Liver (tissue), 9 donors: ENCODE measurements around the gene PON3. TPM values are rescaled to one million over a fixed set of nuclear protein-coding genes. Genes with fewer than 3 reads are reported as not detected.

ENCODE experiments used
- DNase-seq: peaks from one replicate; pipeline ENCODE4 v3.0.0-alpha.2; 2017; ENCODE audit warnings: low spot score
- H3K27ac ChIP-seq, 2 donors: one replicate each; pipeline ENCODE4 v1.7.0; 2013; ENCODE audit warnings: inconsistent platforms in 2 of 2, low read length in 2 of 2, control low read depth in 1 of 2, low read depth in 1 of 2, mild to moderate bottlenecking in 1 of 2
- H3K27me3 ChIP-seq, 4 donors: one replicate each; pipeline versions ENCODE4 v1.6.1 to v1.7.0; 2013; ENCODE audit warnings: low read length in 3 of 4, inconsistent platforms in 1 of 4, mild to moderate bottlenecking in 1 of 4, moderate library complexity in 1 of 4; ENCODE audit not compliant: control insufficient read depth in 4 of 4, insufficient read depth in 4 of 4
- H3K36me3 ChIP-seq, 4 donors: one replicate each; pipeline versions ENCODE4 v1.6.1 to v1.7.0; 2013; ENCODE audit warnings: low read length in 3 of 4, mild to moderate bottlenecking in 3 of 4, low read depth in 1 of 4, moderate library complexity in 1 of 4; ENCODE audit not compliant: control insufficient read depth in 4 of 4, insufficient read depth in 3 of 4
- H3K4me1 ChIP-seq, 4 donors: one replicate each; pipeline versions ENCODE4 v1.6.1 to v1.7.0; 2013; ENCODE audit warnings: low read length in 3 of 4, mild to moderate bottlenecking in 3 of 4, moderate library complexity in 1 of 4; ENCODE audit not compliant: control insufficient read depth in 4 of 4, insufficient read depth in 4 of 4
- H3K4me3 ChIP-seq, 3 donors: one replicate each; pipeline versions ENCODE4 v1.6.1 to v1.7.0; 2013; ENCODE audit warnings: low read length in 3 of 3, control low read depth in 1 of 3, low read depth in 1 of 3, mild to moderate bottlenecking in 1 of 3
- H3K9ac ChIP-seq, 2 donors: one replicate each; pipeline ENCODE4 v1.7.0; 2013; ENCODE audit warnings: low read length in 2 of 2, mild to moderate bottlenecking in 2 of 2, moderate library complexity in 2 of 2, control low read depth in 1 of 2, low read depth in 1 of 2
- H3K9me3 ChIP-seq, 4 donors: one replicate each; pipeline versions ENCODE4 v1.6.1 to v1.7.0; 2013; ENCODE audit warnings: low read length in 3 of 4; ENCODE audit not compliant: control insufficient read depth in 4 of 4
- EGR1 ChIP-seq, 2 donors: IDR thresholded peaks; 2 replicates each; pipeline ENCODE4 v1.6.1; 2016 to 2018; ENCODE audit warnings: antibody characterized with exemption in 2 of 2, low read depth in 2 of 2
- FOXA1 ChIP-seq: IDR thresholded peaks from 2 replicates; pipeline ENCODE4 v1.6.1; 2016; ENCODE audit warnings: antibody characterized with exemption
- FOXA2 ChIP-seq: IDR thresholded peaks from 2 replicates; pipeline ENCODE4 v1.6.1; 2016; ENCODE audit warnings: antibody characterized with exemption
- GABPA ChIP-seq, 2 donors: IDR thresholded peaks in 1 of 2; conservative IDR thresholded peaks in 1 of 2; 2 replicates each; pipeline ENCODE4 v1.6.1; 2016; ENCODE audit warnings: antibody characterized with exemption in 2 of 2, mild to moderate bottlenecking in 1 of 2, moderate library complexity in 1 of 2
- HNF4A ChIP-seq, 2 donors: conservative IDR thresholded peaks; 2 replicates each; pipeline ENCODE4 v1.6.1; 2016; ENCODE audit warnings: antibody characterized with exemption in 2 of 2, mild to moderate bottlenecking in 2 of 2
- HNF4G ChIP-seq: IDR thresholded peaks from 2 replicates; pipeline ENCODE4 v1.6.1; 2016; ENCODE audit warnings: antibody characterized with exemption
- JUND ChIP-seq, 2 donors: IDR thresholded peaks; 2 replicates each; pipeline ENCODE4 v1.6.1; 2016; ENCODE audit warnings: antibody characterized with exemption in 2 of 2
- NR2F2 ChIP-seq: IDR thresholded peaks from 2 replicates; pipeline ENCODE4 v1.6.1; 2016; ENCODE audit warnings: antibody characterized with exemption
- RAD21 ChIP-seq, 2 donors: IDR thresholded peaks; 2 replicates each; pipeline ENCODE4 v1.6.1; 2016; ENCODE audit warnings: antibody characterized with exemption in 2 of 2, mild to moderate bottlenecking in 2 of 2
- RXRA ChIP-seq, 2 donors: IDR thresholded peaks; 2 replicates each; pipeline ENCODE4 v1.6.1; 2017 to 2018; ENCODE audit warnings: antibody characterized with exemption in 2 of 2, mild to moderate bottlenecking in 1 of 2
- SP1 ChIP-seq: IDR thresholded peaks from 2 replicates; pipeline ENCODE4 v1.6.1; 2018; ENCODE audit warnings: antibody characterized with exemption, mild to moderate bottlenecking
- TAF1 ChIP-seq: conservative IDR thresholded peaks from 2 replicates; pipeline ENCODE4 v1.6.1; 2016; ENCODE audit warnings: antibody characterized with exemption, mild to moderate bottlenecking
- YY1 ChIP-seq: IDR thresholded peaks from 2 replicates; pipeline ENCODE4 v1.6.1; 2016; ENCODE audit warnings: antibody characterized with exemption, mild to moderate bottlenecking
- WGBS: extraction: QIAGEN DNeasy Blood & Tissue Kit; methylation state at CpG from one replicate; pipeline ENCODE4 v1.1.7; 2013; 5-methylcytosine and 5-hydroxymethylcytosine counted together
- polyA plus RNA-seq, 2 donors: library from polyadenylated mRNA; stranded (reverse) in 1 of 2; unstranded in 1 of 2; fragments of 200-250 nt in 1 of 2; fragments of >200 nt in 1 of 2; fragmentation: Nextera tagmentation in 1 of 2; extraction: Ambion mirVana in 1 of 2; gene quantifications; one replicate each; pipeline versions ENCODE4 v1.2.1 to v1.2.3, GENCODE V29; 2013 to 2015
- total RNA-seq, 2 donors: library from RNA; depleted of rRNA; stranded (reverse); fragments of >200 nt; gene quantifications; one replicate each; pipeline ENCODE4 v1.2.3, GENCODE V29; 2014
- TF ChIP-seq, protein P1 (sequence below): IDR thresholded peaks from 2 replicates; pipeline ENCODE4 v1.6.1; 2016; ENCODE audit warnings: antibody characterized with exemption, mild to moderate bottlenecking
- TF ChIP-seq, protein P2 (sequence below): IDR thresholded peaks from 2 replicates; pipeline ENCODE4 v1.6.1; 2016; ENCODE audit warnings: antibody characterized with exemption
- TF ChIP-seq, protein P3 (sequence below): IDR thresholded peaks from 2 replicates; pipeline ENCODE4 v1.6.1; 2016; ENCODE audit warnings: antibody characterized with exemption
- TF ChIP-seq, protein P4 (sequence below): fragments of 150-350 bp; IDR thresholded peaks from 2 replicates; pipeline ENCODE4 v1.5.1; 2017; ENCODE audit warnings: improper control_type of control experiment, low read depth, low read length; ENCODE audit not compliant: missing input control
- TF ChIP-seq, protein P5 (sequence below): IDR thresholded peaks from 2 replicates; pipeline ENCODE4 v1.6.1; 2016; ENCODE audit warnings: antibody characterized with exemption
- donor health status: healthy.
- donor health status: healthy.
- donor health status: healthy.
- donor health status: healthy.
- donor health status: healthy.

PON3 gene
- total and polyA plus RNA-seq, 4 donors: 60.0 to 476 (median 247) TPM

DNA sequence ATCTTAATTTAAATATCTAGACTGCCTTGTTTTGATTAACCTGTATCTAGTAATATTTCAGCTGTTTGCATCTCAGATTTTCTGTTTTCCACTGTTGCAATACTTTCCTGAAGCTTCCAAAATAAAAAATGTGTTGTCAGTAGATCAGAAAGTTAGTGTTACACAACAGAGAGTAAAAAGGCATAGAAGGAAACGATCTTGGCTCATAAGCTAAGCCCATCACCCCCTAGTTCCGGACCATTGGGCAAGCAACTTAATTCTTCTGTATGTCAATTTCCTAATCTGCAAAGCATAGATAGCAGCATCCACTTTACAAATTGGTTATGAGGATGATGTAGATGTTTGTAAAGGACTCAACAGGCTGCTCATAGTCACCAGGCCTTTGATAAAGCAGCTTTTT lies 4.4 kb downstream of the PON3 start:
- Histone ChIP-seq H3K4me3 (no peak overlapping the region), H3K36me3 (peaks cover 0 to 15% (median 6%) of the 10 kb centered on the region in 4 donors), H3K27me3 (no peaks in the 10 kb centered on the region), H3K9me3 (no peaks in the 10 kb centered on the region), H3K4me1 (peaks cover 6 to 38% (median 26%) of the 10 kb centered on the region in 4 donors), H3K27ac (peak overlapping the region; percentile 51 to 68), H3K9ac (no peak overlapping the region)
- 32% methylated on average over 2 of the region's 2 CpGs for WGBS
- no peak for TF ChIP-seq TAF1
- TF ChIP-seq, protein P1, sequence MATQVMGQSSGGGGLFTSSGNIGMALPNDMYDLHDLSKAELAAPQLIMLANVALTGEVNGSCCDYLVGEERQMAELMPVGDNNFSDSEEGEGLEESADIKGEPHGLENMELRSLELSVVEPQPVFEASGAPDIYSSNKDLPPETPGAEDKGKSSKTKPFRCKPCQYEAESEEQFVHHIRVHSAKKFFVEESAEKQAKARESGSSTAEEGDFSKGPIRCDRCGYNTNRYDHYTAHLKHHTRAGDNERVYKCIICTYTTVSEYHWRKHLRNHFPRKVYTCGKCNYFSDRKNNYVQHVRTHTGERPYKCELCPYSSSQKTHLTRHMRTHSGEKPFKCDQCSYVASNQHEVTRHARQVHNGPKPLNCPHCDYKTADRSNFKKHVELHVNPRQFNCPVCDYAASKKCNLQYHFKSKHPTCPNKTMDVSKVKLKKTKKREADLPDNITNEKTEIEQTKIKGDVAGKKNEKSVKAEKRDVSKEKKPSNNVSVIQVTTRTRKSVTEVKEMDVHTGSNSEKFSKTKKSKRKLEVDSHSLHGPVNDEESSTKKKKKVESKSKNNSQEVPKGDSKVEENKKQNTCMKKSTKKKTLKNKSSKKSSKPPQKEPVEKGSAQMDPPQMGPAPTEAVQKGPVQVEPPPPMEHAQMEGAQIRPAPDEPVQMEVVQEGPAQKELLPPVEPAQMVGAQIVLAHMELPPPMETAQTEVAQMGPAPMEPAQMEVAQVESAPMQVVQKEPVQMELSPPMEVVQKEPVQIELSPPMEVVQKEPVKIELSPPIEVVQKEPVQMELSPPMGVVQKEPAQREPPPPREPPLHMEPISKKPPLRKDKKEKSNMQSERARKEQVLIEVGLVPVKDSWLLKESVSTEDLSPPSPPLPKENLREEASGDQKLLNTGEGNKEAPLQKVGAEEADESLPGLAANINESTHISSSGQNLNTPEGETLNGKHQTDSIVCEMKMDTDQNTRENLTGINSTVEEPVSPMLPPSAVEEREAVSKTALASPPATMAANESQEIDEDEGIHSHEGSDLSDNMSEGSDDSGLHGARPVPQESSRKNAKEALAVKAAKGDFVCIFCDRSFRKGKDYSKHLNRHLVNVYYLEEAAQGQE: peak; percentile 29
- TF ChIP-seq NR2F2: no peak
- TF ChIP-seq RAD21 (IDR thresholded peaks at IDR 0.05): peak; percentile 44 to 62
- TF ChIP-seq, protein P2, sequence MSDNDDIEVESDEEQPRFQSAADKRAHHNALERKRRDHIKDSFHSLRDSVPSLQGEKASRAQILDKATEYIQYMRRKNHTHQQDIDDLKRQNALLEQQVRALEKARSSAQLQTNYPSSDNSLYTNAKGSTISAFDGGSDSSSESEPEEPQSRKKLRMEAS: peak; percentile 77
- TF ChIP-seq, protein P3, sequence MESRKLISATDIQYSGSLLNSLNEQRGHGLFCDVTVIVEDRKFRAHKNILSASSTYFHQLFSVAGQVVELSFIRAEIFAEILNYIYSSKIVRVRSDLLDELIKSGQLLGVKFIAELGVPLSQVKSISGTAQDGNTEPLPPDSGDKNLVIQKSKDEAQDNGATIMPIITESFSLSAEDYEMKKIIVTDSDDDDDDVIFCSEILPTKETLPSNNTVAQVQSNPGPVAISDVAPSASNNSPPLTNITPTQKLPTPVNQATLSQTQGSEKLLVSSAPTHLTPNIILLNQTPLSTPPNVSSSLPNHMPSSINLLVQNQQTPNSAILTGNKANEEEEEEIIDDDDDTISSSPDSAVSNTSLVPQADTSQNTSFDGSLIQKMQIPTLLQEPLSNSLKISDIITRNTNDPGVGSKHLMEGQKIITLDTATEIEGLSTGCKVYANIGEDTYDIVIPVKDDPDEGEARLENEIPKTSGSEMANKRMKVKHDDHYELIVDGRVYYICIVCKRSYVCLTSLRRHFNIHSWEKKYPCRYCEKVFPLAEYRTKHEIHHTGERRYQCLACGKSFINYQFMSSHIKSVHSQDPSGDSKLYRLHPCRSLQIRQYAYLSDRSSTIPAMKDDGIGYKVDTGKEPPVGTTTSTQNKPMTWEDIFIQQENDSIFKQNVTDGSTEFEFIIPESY: peak; percentile 61
- peak in 1 of 2 donors; percentile 30 for TF ChIP-seq EGR1 (IDR thresholded peaks at IDR 0.05; ENCODE audit: low read depth in 2 of 2)
- TF ChIP-seq HNF4A (conservative IDR thresholded peaks at IDR 0.05): peak; percentile 66 to 69
- peak; percentile 64 for TF ChIP-seq SP1
- TF ChIP-seq HNF4G: no peak
- peak; percentile 38 for TF ChIP-seq YY1
- TF ChIP-seq JUND (IDR thresholded peaks at IDR 0.05): peak in 1 of 2 donors; percentile 33
- peak; percentile 21 for TF ChIP-seq FOXA1
- TF ChIP-seq FOXA2: peak; percentile 23
- TF ChIP-seq, protein P4, sequence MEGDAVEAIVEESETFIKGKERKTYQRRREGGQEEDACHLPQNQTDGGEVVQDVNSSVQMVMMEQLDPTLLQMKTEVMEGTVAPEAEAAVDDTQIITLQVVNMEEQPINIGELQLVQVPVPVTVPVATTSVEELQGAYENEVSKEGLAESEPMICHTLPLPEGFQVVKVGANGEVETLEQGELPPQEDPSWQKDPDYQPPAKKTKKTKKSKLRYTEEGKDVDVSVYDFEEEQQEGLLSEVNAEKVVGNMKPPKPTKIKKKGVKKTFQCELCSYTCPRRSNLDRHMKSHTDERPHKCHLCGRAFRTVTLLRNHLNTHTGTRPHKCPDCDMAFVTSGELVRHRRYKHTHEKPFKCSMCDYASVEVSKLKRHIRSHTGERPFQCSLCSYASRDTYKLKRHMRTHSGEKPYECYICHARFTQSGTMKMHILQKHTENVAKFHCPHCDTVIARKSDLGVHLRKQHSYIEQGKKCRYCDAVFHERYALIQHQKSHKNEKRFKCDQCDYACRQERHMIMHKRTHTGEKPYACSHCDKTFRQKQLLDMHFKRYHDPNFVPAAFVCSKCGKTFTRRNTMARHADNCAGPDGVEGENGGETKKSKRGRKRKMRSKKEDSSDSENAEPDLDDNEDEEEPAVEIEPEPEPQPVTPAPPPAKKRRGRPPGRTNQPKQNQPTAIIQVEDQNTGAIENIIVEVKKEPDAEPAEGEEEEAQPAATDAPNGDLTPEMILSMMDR: no peak
- peak; percentile 61 to 73 for TF ChIP-seq RXRA (IDR thresholded peaks at IDR 0.05)
- peak in 1 of 2 donors; percentile 51 for TF ChIP-seq GABPA (IDR thresholded peaks at IDR 0.05 in 1 of 2, conservative IDR thresholded peaks at IDR 0.05 in 1 of 2)
- TF ChIP-seq, protein P5, sequence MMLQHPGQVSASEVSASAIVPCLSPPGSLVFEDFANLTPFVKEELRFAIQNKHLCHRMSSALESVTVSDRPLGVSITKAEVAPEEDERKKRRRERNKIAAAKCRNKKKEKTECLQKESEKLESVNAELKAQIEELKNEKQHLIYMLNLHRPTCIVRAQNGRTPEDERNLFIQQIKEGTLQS: peak; percentile 48
- DNase-seq: no peak
